Keratinocyte (primary cell): ENCODE results near the gene TSPAN7.

Source experiments
- CTCF ChIP-seq, 3 experiments: IDR thresholded peaks in 1 of 3; conservative IDR thresholded peaks in 1 of 3; optimal IDR thresholded peaks in 1 of 3; 2 replicates in 2 of 3; 3 replicates in 1 of 3; pipeline versions ENCODE3 to v1.5.1; 2011; ENCODE audit warnings: low read length in 3 of 3, mild to moderate bottlenecking in 3 of 3, moderate library complexity in 2 of 3, control low read depth in 1 of 3, inconsistent platforms in 1 of 3; ENCODE audit not compliant: insufficient read depth in 2 of 3; ENCODE audit errors: extremely low read depth in 1 of 3
- EZH2 ChIP-seq: IDR thresholded peaks from one replicate; pipeline ENCODE4 v1.6.1; 2012; ENCODE audit warnings: inconsistent platforms, mild to moderate bottlenecking, low read length, moderate library complexity

GRCh38 chrX:38666909-38667308 lies 105.6 kb downstream of the TSPAN7 start:
- TF ChIP-seq CTCF (optimal IDR thresholded peaks at IDR 0.05 in 1 of 3, IDR thresholded peaks at IDR 0.05 in 1 of 3, conservative IDR thresholded peaks at IDR 0.05 in 1 of 3; ENCODE audit: extremely low read depth in 1 of 3, insufficient read depth in 2 of 3, low read length in 3 of 3) (no peak), EZH2 (no peak)
